Vagina (tissue), 2 donors: ENCODE measurements around the gene HOXA5. TPM values are rescaled to one million over a fixed set of nuclear protein-coding genes. Genes with fewer than 3 reads are reported as not detected.
A peak's percentile ranks its signal among the peaks of the same experiment; 100 is the strongest.

Experiments
- DNase-seq, 2 donors: peaks; one replicate each; pipeline ENCODE4 v3.0.0-alpha.2; 2017; ENCODE audit errors: extremely low spot score in 2 of 2
- H3K27ac ChIP-seq: fragments of 200-600 bp; sonication (generic); one replicate; pipeline ENCODE4 v1.5.1; 2019
- H3K27me3 ChIP-seq: fragments of 200-600 bp; sonication (generic); one replicate; pipeline ENCODE4 v1.5.1; 2019
- H3K36me3 ChIP-seq, 2 donors: fragments of 200-600 bp; sonication (generic); one replicate each; pipeline ENCODE4 v1.5.1; 2017 to 2019
- H3K4me1 ChIP-seq: fragments of 200-600 bp; sonication (generic); one replicate; pipeline ENCODE4 v1.5.1; 2019
- H3K4me3 ChIP-seq, 2 donors: fragments of 200-600 bp; sonication (generic); 1 replicate in 1 of 2; 2 replicates in 1 of 2; pipeline ENCODE4 v1.5.1; 2016 to 2019
- H3K9me3 ChIP-seq: fragments of 200-600 bp; sonication (generic); one replicate; pipeline ENCODE4 v1.5.1; 2019
- POLR2A ChIP-seq, 2 donors: fragments of 450-650 bp; IDR thresholded peaks; one replicate each; pipeline ENCODE4 v1.6.1; 2017; ENCODE audit warnings: antibody characterized with exemption in 2 of 2, mild to moderate bottlenecking in 2 of 2, moderate library complexity in 2 of 2
- POLR2AphosphoS5 ChIP-seq, 2 donors: sonication (generic); formaldehyde crosslinking; IDR thresholded peaks; one replicate each; pipeline ENCODE4 v1.9.0; 2017; ENCODE audit warnings: antibody characterized with exemption in 2 of 2, mild to moderate bottlenecking in 2 of 2, low read depth in 1 of 2; ENCODE audit not compliant: insufficient read depth in 1 of 2
- intact Hi-C: fragments of 100-400 bp; cut with DNase I; formaldehyde crosslinking; loops from one replicate; pipeline ENCODE4 v1.15.1; 2023
- total RNA-seq: library from RNA; depleted of rRNA; stranded (reverse); fragments of >200 nt; gene quantifications from one replicate; pipeline ENCODE4 v1.2.3, GENCODE V29; 2016
- TF ChIP-seq, protein P1 (sequence below), 3 experiments: fragments of 450-650 bp in 2 of 3; fragments of 200-600 bp in 1 of 3; sonication (generic) in 1 of 3; IDR thresholded peaks; one replicate each; pipeline ENCODE4 v1.5.1; 2017 to 2019; ENCODE audit warnings: antibody characterized with exemption in 3 of 3, mild to moderate bottlenecking in 2 of 3, moderate library complexity in 2 of 3

Gene HOXA5
- total RNA-seq, 1 donor from 2014 or later = 6.1 TPM

DNA sequence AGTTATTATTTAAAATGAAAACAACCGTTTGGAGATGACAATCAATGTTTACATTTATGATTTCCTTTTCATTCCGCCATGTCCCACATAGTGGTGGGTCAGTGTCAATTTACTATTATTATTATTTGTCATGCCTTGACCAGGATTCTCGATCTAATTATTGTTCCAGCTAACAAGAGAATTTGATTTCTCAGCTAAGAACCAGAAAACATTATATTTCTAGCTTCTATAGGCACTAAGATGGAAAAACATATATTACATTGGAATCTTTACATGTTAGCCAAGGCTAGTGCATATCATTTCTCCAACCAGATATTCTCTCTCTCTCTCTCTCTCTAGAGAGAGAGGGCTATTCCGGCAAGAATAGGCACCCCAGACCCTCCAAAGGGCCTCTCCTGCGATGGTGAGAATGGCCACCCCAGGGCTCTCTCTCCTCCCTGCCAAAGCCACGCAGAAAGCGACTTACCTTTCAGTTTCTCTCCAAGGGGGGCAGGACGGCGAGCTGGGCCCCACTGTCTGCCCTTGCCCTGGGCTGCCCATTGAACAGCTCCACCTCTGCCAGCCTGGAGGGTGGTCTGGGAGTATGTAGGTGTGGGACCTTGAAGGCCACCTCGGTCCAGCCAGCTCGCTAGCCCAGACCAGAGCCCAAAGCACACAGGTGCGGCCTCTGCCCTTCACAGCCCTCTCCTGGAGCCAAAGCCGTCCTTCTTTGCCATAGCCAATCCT, 6.5 kb upstream of the HOXA5 start:
- H3K36me3 ChIP-seq = no peaks in the 10 kb centered on the region
- intact Hi-C loops = loop anchor here (10.0 kb wide), 1 partner anchor 945 kb away; the partner anchor contains the start of genes CBX3 and HNRNPA2B1
- no peaks in the 10 kb centered on the region for H3K27me3 ChIP-seq
- peak in 1 of 2 donors; percentile 88 for DNase-seq
- no peaks in the 10 kb centered on the region for H3K9me3 ChIP-seq
- H3K4me3 ChIP-seq = peak overlapping the region; percentile 49 to 57
- peak overlapping the region; percentile 84 for H3K27ac ChIP-seq
- TF ChIP-seq POLR2AphosphoS5 (IDR thresholded peaks at IDR 0.05; ENCODE audit: insufficient read depth in 1 of 2, low read depth in 1 of 2) (no peak), POLR2A (IDR thresholded peaks at IDR 0.05) (no peak)
- TF ChIP-seq, protein P1, sequence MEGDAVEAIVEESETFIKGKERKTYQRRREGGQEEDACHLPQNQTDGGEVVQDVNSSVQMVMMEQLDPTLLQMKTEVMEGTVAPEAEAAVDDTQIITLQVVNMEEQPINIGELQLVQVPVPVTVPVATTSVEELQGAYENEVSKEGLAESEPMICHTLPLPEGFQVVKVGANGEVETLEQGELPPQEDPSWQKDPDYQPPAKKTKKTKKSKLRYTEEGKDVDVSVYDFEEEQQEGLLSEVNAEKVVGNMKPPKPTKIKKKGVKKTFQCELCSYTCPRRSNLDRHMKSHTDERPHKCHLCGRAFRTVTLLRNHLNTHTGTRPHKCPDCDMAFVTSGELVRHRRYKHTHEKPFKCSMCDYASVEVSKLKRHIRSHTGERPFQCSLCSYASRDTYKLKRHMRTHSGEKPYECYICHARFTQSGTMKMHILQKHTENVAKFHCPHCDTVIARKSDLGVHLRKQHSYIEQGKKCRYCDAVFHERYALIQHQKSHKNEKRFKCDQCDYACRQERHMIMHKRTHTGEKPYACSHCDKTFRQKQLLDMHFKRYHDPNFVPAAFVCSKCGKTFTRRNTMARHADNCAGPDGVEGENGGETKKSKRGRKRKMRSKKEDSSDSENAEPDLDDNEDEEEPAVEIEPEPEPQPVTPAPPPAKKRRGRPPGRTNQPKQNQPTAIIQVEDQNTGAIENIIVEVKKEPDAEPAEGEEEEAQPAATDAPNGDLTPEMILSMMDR (IDR thresholded peaks at IDR 0.05) = no peak
- H3K4me1 ChIP-seq = peaks cover 55% of the 10 kb centered on the region

DNA sequence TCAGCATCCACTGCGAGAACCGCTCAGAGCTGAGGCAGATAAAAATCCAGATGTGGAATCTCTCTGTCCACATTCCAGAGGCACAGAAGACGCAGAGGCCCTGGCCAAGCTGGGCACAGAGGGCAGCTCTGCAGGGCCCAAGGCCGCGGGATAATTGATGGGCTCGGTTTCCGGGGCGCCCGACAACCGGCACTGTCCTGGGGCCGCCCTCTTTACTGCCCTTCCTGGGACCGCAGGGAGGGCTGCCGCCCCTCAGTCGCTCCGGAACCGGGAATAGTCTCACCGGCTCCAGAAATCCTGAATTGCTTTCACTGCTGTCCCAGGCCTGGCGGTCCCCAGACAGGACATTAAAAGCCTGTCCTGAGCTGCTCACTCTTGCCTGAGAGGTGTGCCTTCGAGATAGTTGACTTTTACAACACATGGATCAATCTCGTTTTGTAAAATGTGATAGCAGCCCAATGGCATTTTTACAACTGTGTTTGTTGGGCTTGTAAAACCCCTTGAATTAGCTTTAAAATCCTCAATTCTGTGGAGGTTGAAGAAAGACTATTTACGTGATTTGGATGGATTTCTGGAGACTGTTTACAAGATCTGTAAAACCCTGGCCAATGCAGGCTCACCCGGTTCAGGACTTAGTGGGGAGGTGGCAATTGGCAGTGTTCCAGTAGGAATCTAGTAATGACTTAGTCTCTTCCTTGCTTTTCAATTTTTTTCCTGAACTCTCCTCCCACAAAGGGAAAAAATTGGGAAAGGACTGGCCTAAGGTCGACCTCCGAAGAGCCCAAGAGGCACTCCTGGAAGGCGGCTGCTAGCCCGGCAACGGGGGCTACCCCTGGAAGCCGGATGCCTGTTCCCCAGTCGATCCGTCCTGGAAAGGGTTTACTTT, 5.5 kb upstream of the HOXA5 start:
- peak in 1 of 2 donors; percentile 84 for DNase-seq
- peak overlapping the region; percentile 49 to 57 for H3K4me3 ChIP-seq
- peaks cover 0 to 7% of the 10 kb centered on the region in 2 donors for H3K36me3 ChIP-seq
- no peaks in the 10 kb centered on the region for H3K27me3 ChIP-seq
- TF ChIP-seq, protein P1 (IDR thresholded peaks at IDR 0.05) = no peak
- TF ChIP-seq POLR2AphosphoS5 (IDR thresholded peaks at IDR 0.05; ENCODE audit: insufficient read depth in 1 of 2, low read depth in 1 of 2) (no peak), POLR2A (IDR thresholded peaks at IDR 0.05) (no peak)
- no peaks in the 10 kb centered on the region for H3K9me3 ChIP-seq
- intact Hi-C loops = no loop called here
- H3K27ac ChIP-seq = peak overlapping the region; percentile 84
- H3K4me1 ChIP-seq = peaks cover 48% of the 10 kb centered on the region

DNA sequence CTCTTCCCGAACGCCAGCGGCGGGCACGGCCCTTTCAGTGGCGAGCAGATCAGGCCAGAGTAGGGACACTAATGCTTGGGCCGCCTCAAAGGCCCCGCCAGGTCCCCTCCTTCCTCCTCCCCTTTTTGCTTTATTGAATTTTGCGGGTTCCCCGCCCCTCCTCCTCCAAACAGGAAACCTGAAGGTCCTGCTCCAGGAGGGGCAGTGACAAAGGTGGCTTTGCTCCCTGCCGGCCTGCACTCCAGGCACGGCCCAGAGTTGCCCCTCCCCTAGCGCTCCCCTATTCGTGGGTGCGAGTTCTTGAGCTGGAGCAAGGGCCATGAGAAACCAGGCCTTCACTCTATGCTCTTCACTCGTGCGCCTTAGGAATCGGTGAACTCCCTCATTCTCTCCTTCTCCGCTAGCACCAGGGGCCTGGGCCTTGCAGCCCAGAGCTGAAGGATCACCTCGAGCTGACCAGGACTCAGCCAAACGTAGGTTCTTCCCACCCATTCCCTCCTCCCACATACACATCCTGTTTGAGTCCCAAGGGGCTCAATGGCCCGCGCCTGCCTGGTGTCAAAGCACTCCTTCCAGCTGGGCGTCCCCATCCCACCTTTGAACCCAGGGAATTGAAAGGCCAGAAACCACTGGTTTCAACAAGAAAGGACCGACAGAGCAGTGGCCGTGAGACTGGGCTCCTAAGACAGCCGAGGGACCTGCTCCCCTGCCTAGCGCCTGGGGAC, 4.7 kb upstream of the HOXA5 start:
- Histone ChIP-seq H3K36me3 (peaks cover 0 to 7% of the 10 kb centered on the region in 2 donors), H3K4me3 (peak overlapping the region; percentile 39 to 49), H3K27me3 (no peaks in the 10 kb centered on the region), H3K9me3 (no peaks in the 10 kb centered on the region), H3K27ac (peak overlapping the region; percentile 84), H3K4me1 (peaks cover 46% of the 10 kb centered on the region)
- TF ChIP-seq, protein P1 (IDR thresholded peaks at IDR 0.05) = no peak
- no peak for TF ChIP-seq POLR2AphosphoS5 (IDR thresholded peaks at IDR 0.05; ENCODE audit: insufficient read depth in 1 of 2, low read depth in 1 of 2)
- TF ChIP-seq POLR2A (IDR thresholded peaks at IDR 0.05) = no peak
- DNase-seq = peak in 1 of 2 donors; percentile 69
- intact Hi-C loops = no loop called here

DNA sequence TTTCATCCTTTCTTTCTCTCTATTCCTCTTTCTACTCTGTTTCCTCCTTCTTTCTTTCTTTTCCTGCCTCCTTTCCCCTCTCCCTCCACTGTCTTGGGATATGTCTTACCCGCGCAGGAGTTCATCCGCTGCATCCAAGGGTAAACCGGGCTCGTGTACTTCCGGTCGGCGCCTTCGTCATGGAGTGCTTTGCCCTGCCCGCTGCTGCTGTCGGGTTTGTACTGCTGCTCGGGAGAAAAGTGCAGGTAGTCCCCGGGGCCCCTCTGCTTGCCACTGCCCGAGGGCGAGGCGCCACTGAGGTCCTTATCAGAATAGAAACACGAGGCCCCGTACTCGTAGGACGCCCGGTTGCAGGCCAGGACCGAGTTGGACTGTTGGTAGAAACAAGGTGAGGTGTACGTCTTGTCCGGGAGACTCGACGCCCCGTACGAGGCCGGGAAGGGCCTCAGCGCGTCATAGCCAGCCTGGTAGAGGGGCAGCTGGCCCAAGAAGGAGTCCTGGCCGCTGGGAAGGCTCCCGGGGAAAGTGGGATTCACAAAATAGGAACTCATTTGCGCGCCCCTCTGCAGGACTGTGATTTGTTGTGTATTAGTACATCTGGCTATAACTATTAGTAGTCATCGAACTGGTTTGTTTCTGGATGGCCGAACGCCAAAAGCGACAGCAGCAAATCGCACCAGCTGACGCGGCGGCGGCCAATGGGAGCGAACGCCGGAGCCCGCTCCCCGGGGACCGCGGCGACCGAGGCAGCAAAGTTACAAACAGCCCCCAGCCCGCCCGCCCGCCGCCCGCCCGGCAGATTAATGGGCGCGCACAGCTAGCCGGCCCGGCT, 3.9 kb upstream of the HOXA5 start, which contains the start of gene HOXA6:
Gene HOXA6, minus strand, starts transcription at position 576 of the 832 bp plus-strand sequence. Its CDS starts 25 bp downstream, at position 551.
- Histone ChIP-seq H3K27ac (peak within 1 kb of the TSS; percentile 84), H3K9me3 (no peaks in the 10 kb centered on the region), H3K27me3 (no peaks in the 10 kb centered on the region), H3K4me3 (peak within 1 kb of the TSS; percentile 39 to 49), H3K36me3 (peaks cover 0 to 7% of the 10 kb centered on the region in 2 donors), H3K4me1 (peaks cover 46% of the 10 kb centered on the region)
- TF ChIP-seq, protein P1 (IDR thresholded peaks at IDR 0.05) = no peak
- peak in 1 of 2 donors; percentile 5 for TF ChIP-seq POLR2AphosphoS5 (IDR thresholded peaks at IDR 0.05; ENCODE audit: insufficient read depth in 1 of 2, low read depth in 1 of 2)
- intact Hi-C loops = no loop called here
- DNase-seq = peak in 1 of 2 donors; percentile 85
